Ascending aorta (tissue), 2 donors: ENCODE data around the gene SIGMAR1. TPM values are rescaled to one million over a fixed set of nuclear protein-coding genes. Genes with fewer than 3 reads are reported as not detected.
A peak's percentile ranks its signal among the peaks of the same experiment; 100 is the strongest.

Experiments used
- DNase-seq, 2 donors: peaks; one replicate each; pipeline ENCODE4 v3.0.0-alpha.2; 2019; ENCODE audit warnings: low spot score in 2 of 2
- H3K27ac ChIP-seq, 2 donors: fragments of 200-600 bp; sonication (generic); one replicate each; pipeline ENCODE4 v1.5.1; 2016 to 2017; ENCODE audit warnings: mild to moderate bottlenecking in 1 of 2
- H3K27me3 ChIP-seq: fragments of 200-600 bp; sonication (generic); one replicate; pipeline ENCODE4 v1.5.1; 2017
- H3K36me3 ChIP-seq, 2 donors: fragments of 200-600 bp; sonication (generic); one replicate each; pipeline ENCODE4 v1.5.1; 2016
- H3K4me1 ChIP-seq, 2 donors: fragments of 200-600 bp; sonication (generic); one replicate each; pipeline ENCODE4 v1.5.1; 2016 to 2017; ENCODE audit warnings: mild to moderate bottlenecking in 1 of 2
- H3K4me3 ChIP-seq, 2 donors: fragments of 200-600 bp; sonication (generic); one replicate each; pipeline ENCODE4 v1.5.1; 2016 to 2017; ENCODE audit warnings: mild to moderate bottlenecking in 1 of 2
- H3K9me3 ChIP-seq, 2 donors: fragments of 200-600 bp; sonication (generic); one replicate each; pipeline ENCODE4 v1.5.1; 2016
- intact Hi-C: fragments of 100-400 bp; cut with DNase I; formaldehyde crosslinking; loops from one replicate; pipeline ENCODE4 v1.15.1; 2023
- total RNA-seq: library from RNA; depleted of rRNA; stranded (reverse); fragments of >200 nt; gene quantifications from one replicate; pipeline ENCODE4 v1.1.0, GENCODE V29; 2016
- TF ChIP-seq, protein P1 (sequence below), 3 experiments: fragments of 200-600 bp in 2 of 3; fragments of 450-650 bp in 1 of 3; sonication (generic) in 2 of 3; IDR thresholded peaks; one replicate each; pipeline ENCODE4 v1.5.1; 2016 to 2019; ENCODE audit warnings: antibody characterized with exemption in 3 of 3, mild to moderate bottlenecking in 1 of 3, moderate library complexity in 1 of 3

SIGMAR1 gene
- total RNA-seq, 1 donor from 2014 or later, result 61.3 TPM

DNA sequence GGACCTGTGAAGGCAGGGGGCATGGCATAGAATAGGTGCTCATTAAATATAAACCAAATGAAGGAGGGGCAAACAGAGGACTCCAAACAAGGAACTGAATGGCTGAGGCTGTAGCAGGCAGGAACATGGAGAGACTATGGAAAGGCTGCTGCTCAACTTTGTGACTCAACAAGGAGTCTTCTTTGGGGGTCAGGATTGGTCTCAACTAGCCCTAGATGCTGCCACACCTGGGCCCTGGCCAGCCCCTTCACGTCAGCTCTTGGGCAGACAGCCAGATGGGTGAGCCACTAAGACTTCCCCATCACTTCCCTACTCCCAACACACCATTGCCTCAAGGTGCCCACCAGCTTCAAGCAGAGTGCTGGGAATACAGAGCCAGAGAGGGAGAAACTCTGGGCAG is 36.7 kb downstream of the SIGMAR1 start:
- no peaks in the 10 kb centered on the region for H3K36me3 ChIP-seq

DNA sequence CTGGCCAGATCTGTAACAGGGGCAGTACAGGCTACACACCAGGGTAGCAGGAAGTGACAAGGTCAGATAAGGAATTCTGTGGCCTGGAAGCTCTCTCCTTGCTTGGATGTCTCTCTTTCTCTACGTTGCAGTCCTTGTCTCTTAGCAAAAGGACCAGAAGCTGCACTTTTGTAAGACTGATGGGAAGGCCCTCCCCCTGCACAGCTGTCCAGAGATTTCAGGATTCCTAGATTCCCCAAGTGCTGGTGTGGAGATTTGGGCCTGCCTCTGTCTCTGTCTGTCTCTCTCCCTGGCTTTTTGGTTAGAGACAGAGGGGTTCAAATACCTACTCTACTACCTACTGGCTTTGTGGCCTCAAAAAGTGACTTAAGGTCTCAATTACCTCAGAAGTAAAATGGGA is 38.0 kb downstream of the SIGMAR1 start:
- intact Hi-C loops, result no loop called here
- Histone ChIP-seq H3K27ac (no peak overlapping the region), H3K4me1 (no peaks in the 10 kb centered on the region), H3K9me3 (no peaks in the 10 kb centered on the region), H3K4me3 (no peak overlapping the region), H3K36me3 (no peaks in the 10 kb centered on the region), H3K27me3 (no peaks in the 10 kb centered on the region)
- TF ChIP-seq, protein P1, sequence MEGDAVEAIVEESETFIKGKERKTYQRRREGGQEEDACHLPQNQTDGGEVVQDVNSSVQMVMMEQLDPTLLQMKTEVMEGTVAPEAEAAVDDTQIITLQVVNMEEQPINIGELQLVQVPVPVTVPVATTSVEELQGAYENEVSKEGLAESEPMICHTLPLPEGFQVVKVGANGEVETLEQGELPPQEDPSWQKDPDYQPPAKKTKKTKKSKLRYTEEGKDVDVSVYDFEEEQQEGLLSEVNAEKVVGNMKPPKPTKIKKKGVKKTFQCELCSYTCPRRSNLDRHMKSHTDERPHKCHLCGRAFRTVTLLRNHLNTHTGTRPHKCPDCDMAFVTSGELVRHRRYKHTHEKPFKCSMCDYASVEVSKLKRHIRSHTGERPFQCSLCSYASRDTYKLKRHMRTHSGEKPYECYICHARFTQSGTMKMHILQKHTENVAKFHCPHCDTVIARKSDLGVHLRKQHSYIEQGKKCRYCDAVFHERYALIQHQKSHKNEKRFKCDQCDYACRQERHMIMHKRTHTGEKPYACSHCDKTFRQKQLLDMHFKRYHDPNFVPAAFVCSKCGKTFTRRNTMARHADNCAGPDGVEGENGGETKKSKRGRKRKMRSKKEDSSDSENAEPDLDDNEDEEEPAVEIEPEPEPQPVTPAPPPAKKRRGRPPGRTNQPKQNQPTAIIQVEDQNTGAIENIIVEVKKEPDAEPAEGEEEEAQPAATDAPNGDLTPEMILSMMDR (IDR thresholded peaks at IDR 0.05), result no peak
- DNase-seq, result no peak

More for the DNA sequence above, 36.7 kb downstream of the SIGMAR1 start:
- TF ChIP-seq, protein P1 (IDR thresholded peaks at IDR 0.05), result no peak
- no peak for DNase-seq
- no peaks in the 10 kb centered on the region for H3K9me3 ChIP-seq
- H3K4me1 ChIP-seq, result no peaks in the 10 kb centered on the region
- no peaks in the 10 kb centered on the region for H3K27me3 ChIP-seq
- H3K27ac ChIP-seq, result no peak overlapping the region
- no peak overlapping the region for H3K4me3 ChIP-seq
- intact Hi-C loops, result no loop called here

DNA sequence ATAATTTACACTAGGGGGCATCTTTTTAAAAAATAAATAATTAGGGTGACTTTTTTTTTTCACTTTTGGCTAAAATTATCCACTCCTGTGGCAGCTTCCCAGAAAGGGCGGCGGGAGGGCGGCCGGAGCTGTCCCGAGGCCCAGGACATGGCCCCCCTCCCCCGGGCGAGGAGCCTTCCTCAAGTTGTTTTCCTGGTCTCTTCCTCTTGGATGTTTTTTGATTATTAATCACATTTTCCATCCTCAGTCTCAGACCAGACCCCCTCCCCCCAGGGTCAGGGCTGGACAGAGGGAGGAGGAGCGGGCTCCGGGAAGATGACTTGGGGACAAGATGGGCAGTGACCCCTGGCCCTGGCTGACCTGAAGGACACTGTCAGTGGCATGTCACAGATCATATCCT is 43.4 kb downstream of the SIGMAR1 start:
- Histone ChIP-seq H3K36me3 (no peaks in the 10 kb centered on the region), H3K27me3 (no peaks in the 10 kb centered on the region), H3K9me3 (no peaks in the 10 kb centered on the region), H3K4me3 (no peak overlapping the region), H3K27ac (peak overlapping the region; percentile 58 to 64), H3K4me1 (peaks cover 6 to 35% of the 10 kb centered on the region in 2 donors)
- intact Hi-C loops, result loop anchor here (5.0 kb wide), 2 partner anchors 92 to 267 kb away; partner anchors contain the start of genes KIF24 and NUDT2
- TF ChIP-seq, protein P1 (IDR thresholded peaks at IDR 0.05), result no peak
- no peak for DNase-seq

DNA sequence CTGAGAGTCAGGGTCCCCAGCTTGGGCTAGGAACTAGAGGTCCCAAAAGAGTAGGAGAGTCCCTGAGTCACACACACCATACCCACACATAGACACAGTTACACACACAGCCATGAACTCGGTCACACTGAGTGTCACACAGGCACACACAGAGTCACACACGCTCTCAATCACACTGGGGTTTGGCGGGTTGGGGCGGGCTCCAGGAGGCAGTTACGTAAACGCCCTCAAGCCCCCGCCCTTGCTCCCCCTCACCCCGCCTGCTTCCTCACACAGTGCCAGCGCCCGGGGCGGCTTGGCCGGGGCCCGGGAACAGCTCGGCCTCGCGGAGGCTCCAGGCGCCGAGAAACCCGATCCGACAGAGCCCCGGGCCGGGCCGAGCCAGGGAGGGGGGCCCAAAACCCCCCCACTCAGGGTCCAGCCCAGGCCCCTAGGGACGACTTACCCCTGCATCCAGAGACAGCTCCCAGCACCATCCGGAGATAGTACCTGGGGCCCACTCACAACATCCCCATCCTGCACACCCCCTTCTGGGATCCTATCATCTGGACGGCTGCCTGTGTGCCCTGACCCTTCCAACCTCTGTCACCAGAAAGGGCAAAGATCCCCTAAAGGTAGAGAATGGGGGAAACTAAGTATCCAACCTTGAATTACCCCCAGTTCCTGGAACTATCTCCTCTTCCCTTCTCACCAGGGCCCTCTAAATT is 44.5 kb downstream of the SIGMAR1 start:
- Histone ChIP-seq H3K36me3 (no peaks in the 10 kb centered on the region), H3K4me3 (no peak overlapping the region), H3K9me3 (no peaks in the 10 kb centered on the region), H3K27me3 (peaks cover 7% of the 10 kb centered on the region), H3K27ac (peak overlapping the region; percentile 58 to 64), H3K4me1 (peaks cover 6 to 42% of the 10 kb centered on the region in 2 donors)
- intact Hi-C loops, result loop anchor here (5.0 kb wide), 2 partner anchors 91 to 266 kb away; partner anchors contain the start of genes KIF24 and NUDT2
- peak; percentile 24 to 88 for DNase-seq
- TF ChIP-seq, protein P1 (IDR thresholded peaks at IDR 0.05), result no peak

DNA sequence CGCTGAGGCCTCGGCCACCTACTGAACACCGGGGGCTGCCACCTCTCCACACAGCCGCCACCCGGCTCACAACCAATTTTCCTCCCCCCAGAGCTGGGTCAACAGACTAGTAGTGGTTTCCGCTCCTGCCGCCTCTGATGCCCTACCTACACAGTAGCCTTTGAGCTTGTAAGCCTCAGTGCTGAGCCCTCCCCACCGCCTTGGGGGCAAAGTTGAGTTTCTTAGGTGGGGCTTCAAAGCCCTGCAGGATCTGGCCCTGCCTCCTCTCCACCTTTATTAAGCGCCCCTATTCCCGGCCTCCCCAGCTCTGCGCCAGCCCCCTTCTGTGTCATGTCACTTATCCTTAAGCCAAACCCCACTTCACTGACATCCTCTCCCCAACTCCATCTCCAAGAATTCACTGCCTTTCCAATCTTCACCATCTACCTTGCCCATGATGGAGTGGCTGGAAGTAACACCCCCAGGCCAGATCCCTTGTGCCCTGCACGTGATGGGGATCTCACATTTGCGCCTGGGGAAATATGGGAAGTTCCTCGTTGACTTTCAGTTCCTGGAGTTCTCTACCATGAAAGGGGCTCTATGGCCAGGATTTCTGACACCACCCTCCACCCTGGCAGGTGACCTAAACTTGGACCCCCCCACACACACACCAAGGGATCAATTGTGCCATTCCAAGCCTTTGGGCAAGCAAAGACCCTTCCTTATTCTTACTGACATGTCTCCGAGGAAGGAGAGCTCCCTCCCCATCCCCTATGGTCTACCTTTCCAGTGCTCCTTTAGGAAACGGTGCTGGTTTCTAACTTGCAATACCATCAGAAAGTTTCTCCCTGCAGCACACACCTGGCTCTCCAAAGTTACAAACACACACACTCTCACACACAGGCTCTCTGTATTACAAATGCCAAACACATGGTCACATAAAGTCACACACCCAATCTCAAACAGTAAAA is 45.4 kb downstream of the SIGMAR1 start:
- TF ChIP-seq, protein P1 (IDR thresholded peaks at IDR 0.05), result no peak
- H3K4me3 ChIP-seq, result no peak overlapping the region
- H3K9me3 ChIP-seq, result no peaks in the 10 kb centered on the region
- H3K4me1 ChIP-seq, result peaks cover 6 to 42% of the 10 kb centered on the region in 2 donors
- no peak overlapping the region for H3K27ac ChIP-seq
- intact Hi-C loops, result loop anchor here (2.0 to 5.0 kb wide), 4 partner anchors 43 to 265 kb away; partner anchors contain the start of genes KIF24 and NUDT2
- peaks cover 7% of the 10 kb centered on the region for H3K27me3 ChIP-seq
- DNase-seq, result no peak
- no peaks in the 10 kb centered on the region for H3K36me3 ChIP-seq
